Mesendoderm (in vitro differentiated cells): ENCODE measurements around the gene VSIG2.
"Not testable (repeated sequence)": the region's sequence is repeated elsewhere in the genome, so short reads cannot be mapped to it uniquely, and the experiment has no call there.

Experiments
- DNase-seq: peaks from one replicate; pipeline ENCODE4 v3.0.0; 2013
- H2AK5ac ChIP-seq: 2 replicates; pipeline ENCODE4 v1.6.1; 2013; ENCODE audit warnings: low read length, inconsistent platforms
- H2BK120ac ChIP-seq: 2 replicates; pipeline ENCODE4 v1.6.1; 2013; ENCODE audit warnings: low read depth, mild to moderate bottlenecking, low read length, moderate library complexity, mixed read lengths
- H2BK15ac ChIP-seq: replicated peaks from 2 replicates; pipeline ENCODE4 v1.6.1; 2013; ENCODE audit warnings: low read depth, mild to moderate bottlenecking, moderate library complexity
- H2BK5ac ChIP-seq: 2 replicates; pipeline ENCODE4 v1.6.1; 2013; ENCODE audit warnings: low read length, inconsistent platforms
- H3K18ac ChIP-seq: 2 replicates; pipeline ENCODE4 v1.6.1; 2013; ENCODE audit warnings: mild to moderate bottlenecking, low read length, mixed read lengths
- H3K23ac ChIP-seq: one replicate; pipeline ENCODE4 v1.6.1; 2013; ENCODE audit warnings: low read length
- H3K27ac ChIP-seq: 2 replicates; pipeline ENCODE4 v1.5.1; 2013; ENCODE audit warnings: low read depth, mild to moderate bottlenecking, inconsistent platforms, low read length, moderate library complexity
- H3K27me3 ChIP-seq: 2 replicates; pipeline ENCODE4 v1.6.1; 2013; ENCODE audit warnings: low read length, control low read depth, mild to moderate bottlenecking, inconsistent platforms; ENCODE audit not compliant: insufficient read depth, poor library complexity
- H3K36me3 ChIP-seq: 2 replicates; pipeline ENCODE4 v1.6.1; 2013; ENCODE audit warnings: low read length, inconsistent platforms; ENCODE audit not compliant: control insufficient read depth, insufficient read depth
- H3K4ac ChIP-seq: one replicate; pipeline ENCODE4 v1.6.1; 2013; ENCODE audit warnings: low read depth, mild to moderate bottlenecking, low read length, moderate library complexity
- H3K4me1 ChIP-seq: 2 replicates; pipeline ENCODE4 v1.6.1; 2013; ENCODE audit warnings: low read depth, low read length, inconsistent platforms; ENCODE audit not compliant: control insufficient read depth
- H3K4me2 ChIP-seq: 2 replicates; pipeline ENCODE4 v1.6.1; 2013; ENCODE audit warnings: low read length
- H3K4me3 ChIP-seq: 2 replicates; pipeline ENCODE4 v1.5.1; 2013; ENCODE audit warnings: mild to moderate bottlenecking, low read length
- H3K56ac ChIP-seq: one replicate; pipeline ENCODE4 v1.6.1; 2013; ENCODE audit warnings: low read length
- H3K79me1 ChIP-seq: 2 replicates; pipeline ENCODE4 v1.6.1; 2013; ENCODE audit warnings: low read length, inconsistent platforms
- H3K79me2 ChIP-seq: 2 replicates; pipeline ENCODE4 v1.6.1; 2013; ENCODE audit warnings: mild to moderate bottlenecking, low read length; ENCODE audit not compliant: control insufficient read depth, insufficient read depth
- H3K9ac ChIP-seq: 2 replicates; pipeline ENCODE4 v1.6.1; 2013; ENCODE audit warnings: low read length, inconsistent platforms
- H4K5ac ChIP-seq: one replicate; pipeline ENCODE4 v1.6.1; 2013; ENCODE audit warnings: low read length
- H4K8ac ChIP-seq: one replicate; pipeline ENCODE4 v1.6.1; 2013; ENCODE audit warnings: low read depth, mild to moderate bottlenecking, control low read depth, low read length, moderate library complexity
- WGBS: extraction: QIAGEN DNeasy Blood & Tissue Kit; methylation state at CpG from one replicate; pipeline ENCODE4 v1.1.7; 2013; ENCODE audit warnings: low lambda C conversion rate, missing lambda C conversion rate; ENCODE audit not compliant: insufficient coverage; ENCODE audit errors: extremely low coverage; 5-methylcytosine and 5-hydroxymethylcytosine counted together

VSIG2 gene

DNA sequence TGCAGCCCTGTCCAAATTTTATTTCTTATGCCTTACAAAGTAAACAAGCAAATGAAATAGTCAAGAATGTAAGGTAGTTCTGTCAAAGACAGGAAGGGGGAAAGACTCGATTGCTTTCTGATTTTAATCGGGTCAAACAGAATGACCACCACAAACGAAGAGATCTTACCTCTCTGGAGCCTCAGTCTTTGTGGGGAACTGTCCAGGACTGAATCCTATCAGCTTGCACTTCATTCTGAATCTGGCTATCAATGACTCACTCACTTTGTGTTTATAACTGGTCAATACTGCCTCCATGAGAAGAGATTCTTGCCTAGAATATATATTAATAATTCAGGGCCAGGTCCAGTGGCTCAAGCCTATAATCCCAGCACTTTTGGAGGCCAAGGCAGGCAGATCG is 30.9 kb upstream of the VSIG2 start:
- no peaks in the 10 kb centered on the region for H3K4me1 ChIP-seq

DNA sequence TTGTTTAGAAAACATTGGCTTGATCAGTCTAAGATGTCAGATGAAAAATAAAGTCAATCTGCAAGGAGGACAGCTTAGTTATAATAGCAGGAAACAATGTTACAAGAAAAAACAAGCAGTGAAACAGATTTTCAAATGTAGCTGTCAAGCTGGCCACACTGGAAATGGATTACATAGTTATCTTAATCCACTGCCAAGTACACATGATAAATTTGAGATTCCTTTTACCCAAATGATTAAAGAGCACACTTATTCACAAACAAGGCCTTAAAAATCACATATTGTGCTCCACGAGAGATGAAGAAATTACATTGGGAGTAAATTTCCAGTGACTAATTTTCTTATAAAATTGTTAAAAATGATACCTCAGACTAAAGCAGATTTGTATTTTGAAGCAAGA is 27.5 kb upstream of the VSIG2 start:
- peaks cover 2% of the 10 kb centered on the region for H3K36me3 ChIP-seq

More for the DNA sequence above, 30.9 kb upstream of the VSIG2 start:
- no peak overlapping the region for H3K27ac ChIP-seq
- H3K56ac ChIP-seq: no peak overlapping the region
- no peak overlapping the region for H2BK15ac ChIP-seq
- no peak overlapping the region for H3K18ac ChIP-seq
- H3K9ac ChIP-seq: no peak overlapping the region
- no peak overlapping the region for H3K23ac ChIP-seq
- peaks cover 8% of the 10 kb centered on the region for H3K79me1 ChIP-seq
- no CpG with 5 or more reads among the region's 4 CpGs for WGBS
- H4K5ac ChIP-seq: no peak overlapping the region
- H3K79me2 ChIP-seq: peaks cover 7% of the 10 kb centered on the region
- DNase-seq: no peak
- no peaks in the 10 kb centered on the region for H3K27me3 ChIP-seq
- no peak overlapping the region for H4K8ac ChIP-seq
- no peak overlapping the region for H3K4me2 ChIP-seq
- H3K36me3 ChIP-seq: no peaks in the 10 kb centered on the region
- no peak overlapping the region for H2AK5ac ChIP-seq
- no peak overlapping the region for H2BK5ac ChIP-seq
- no peak overlapping the region for H3K4ac ChIP-seq
- H3K4me3 ChIP-seq: no peak overlapping the region
- H2BK120ac ChIP-seq: no peak overlapping the region

DNA sequence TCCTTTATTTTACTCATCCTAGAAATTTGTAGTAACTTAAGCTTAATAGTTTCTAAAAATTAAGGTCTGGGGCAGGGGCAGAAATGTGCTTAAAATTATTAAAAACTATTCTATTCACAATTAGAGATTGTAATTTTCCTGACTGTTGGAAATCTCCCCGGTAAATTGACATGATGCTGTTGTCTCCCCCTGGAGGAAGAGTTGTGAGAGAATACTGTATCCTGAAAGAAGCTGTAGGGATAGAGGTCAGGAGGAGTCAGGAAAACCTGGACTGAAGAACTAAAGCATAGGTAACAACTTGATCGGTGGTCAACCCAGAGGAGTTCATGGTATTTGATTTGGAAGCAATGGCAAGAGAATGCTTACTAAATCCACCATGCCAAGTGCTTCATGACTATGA is 26.2 kb upstream of the VSIG2 start:
- Histone ChIP-seq H3K79me2 (peaks cover 8% of the 10 kb centered on the region), H3K4me2 (no peak overlapping the region), H4K8ac (no peak overlapping the region), H4K5ac (no peak overlapping the region), H3K18ac (no peak overlapping the region), H3K4ac (no peak overlapping the region), H3K9ac (no peak overlapping the region), H2BK15ac (no peak overlapping the region), H3K79me1 (peaks cover 8% of the 10 kb centered on the region), H2BK5ac (no peak overlapping the region), H3K27me3 (no peaks in the 10 kb centered on the region), H2AK5ac (no peak overlapping the region), H3K27ac (no peak overlapping the region), H3K4me3 (no peak overlapping the region), H3K23ac (no peak overlapping the region), H3K56ac (no peak overlapping the region), H3K36me3 (peaks cover 2% of the 10 kb centered on the region), H3K4me1 (no peaks in the 10 kb centered on the region), H2BK120ac (no peak overlapping the region)
- no CpG with 5 or more reads among the region's 2 CpGs for WGBS
- DNase-seq: peak; percentile 43

More for the DNA sequence above, 27.5 kb upstream of the VSIG2 start:
- H4K8ac ChIP-seq: no peak overlapping the region
- H2AK5ac ChIP-seq: no peak overlapping the region
- no peak overlapping the region for H3K23ac ChIP-seq
- no peak overlapping the region for H3K4me3 ChIP-seq
- no peak overlapping the region for H4K5ac ChIP-seq
- H3K18ac ChIP-seq: no peak overlapping the region
- peaks cover 10% of the 10 kb centered on the region for H3K79me2 ChIP-seq
- DNase-seq: no peak
- no peak overlapping the region for H2BK120ac ChIP-seq
- no peak overlapping the region for H3K4ac ChIP-seq
- WGBS: no CpG with 5 or more reads among the region's 1 CpG
- no peaks in the 10 kb centered on the region for H3K4me1 ChIP-seq
- no peak overlapping the region for H2BK5ac ChIP-seq
- no peak overlapping the region for H3K4me2 ChIP-seq
- no peaks in the 10 kb centered on the region for H3K27me3 ChIP-seq
- peaks cover 10% of the 10 kb centered on the region for H3K79me1 ChIP-seq
- H3K27ac ChIP-seq: no peak overlapping the region
- no peak overlapping the region for H3K9ac ChIP-seq
- H2BK15ac ChIP-seq: no peak overlapping the region
- H3K56ac ChIP-seq: no peak overlapping the region

DNA sequence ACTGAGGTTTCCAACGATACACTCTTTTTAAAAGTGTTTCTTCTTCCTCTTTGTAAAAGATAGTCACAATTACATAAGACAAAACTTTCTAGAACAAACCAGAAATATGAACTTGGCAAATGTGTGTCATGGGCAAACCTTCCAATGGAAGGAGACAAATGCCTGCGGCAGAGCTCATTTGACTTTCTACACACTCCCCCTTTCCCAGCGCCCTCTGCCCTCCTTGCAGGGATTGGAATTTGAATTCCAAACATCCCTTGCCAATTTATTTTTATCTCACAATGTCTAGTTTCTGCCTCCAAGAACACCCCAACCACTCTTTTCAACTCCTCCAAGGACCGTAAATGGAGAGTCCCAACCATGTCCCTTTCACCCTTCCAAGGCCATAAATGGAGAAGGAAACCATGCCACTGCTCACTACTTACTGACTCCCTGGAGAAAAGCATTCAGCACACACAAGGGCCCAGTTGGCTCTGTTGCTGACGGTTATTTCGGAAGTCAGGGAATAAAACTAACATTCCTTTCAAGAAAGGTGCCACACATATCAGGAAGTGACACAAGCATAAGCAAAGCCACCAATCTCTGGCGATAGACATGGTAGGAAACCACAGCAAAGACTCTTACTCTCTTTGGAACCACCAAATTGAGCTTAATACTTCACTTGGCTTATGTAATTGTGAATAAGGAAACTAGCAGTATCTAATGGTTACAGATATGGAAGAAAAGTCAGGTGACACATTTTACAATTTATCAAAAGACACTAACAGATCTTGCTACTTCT is 25.0 kb upstream of the VSIG2 start:
- H3K9ac ChIP-seq: no peak overlapping the region
- H3K4ac ChIP-seq: no peak overlapping the region
- H4K8ac ChIP-seq: no peak overlapping the region
- H3K4me3 ChIP-seq: no peak overlapping the region
- H3K4me2 ChIP-seq: no peak overlapping the region
- peaks cover 8% of the 10 kb centered on the region for H3K79me1 ChIP-seq
- no peak overlapping the region for H3K23ac ChIP-seq
- H2BK120ac ChIP-seq: no peak overlapping the region
- WGBS: no CpG with 5 or more reads among the region's 7 CpGs
- no peaks in the 10 kb centered on the region for H3K4me1 ChIP-seq
- peaks cover 2% of the 10 kb centered on the region for H3K36me3 ChIP-seq
- H2BK5ac ChIP-seq: no peak overlapping the region
- no peak overlapping the region for H3K56ac ChIP-seq
- DNase-seq: no peak
- H2AK5ac ChIP-seq: no peak overlapping the region
- peaks cover 8% of the 10 kb centered on the region for H3K79me2 ChIP-seq
- no peak overlapping the region for H2BK15ac ChIP-seq
- no peak overlapping the region for H3K18ac ChIP-seq
- no peak overlapping the region for H4K5ac ChIP-seq
- no peak overlapping the region for H3K27ac ChIP-seq
- H3K27me3 ChIP-seq: no peaks in the 10 kb centered on the region

DNA sequence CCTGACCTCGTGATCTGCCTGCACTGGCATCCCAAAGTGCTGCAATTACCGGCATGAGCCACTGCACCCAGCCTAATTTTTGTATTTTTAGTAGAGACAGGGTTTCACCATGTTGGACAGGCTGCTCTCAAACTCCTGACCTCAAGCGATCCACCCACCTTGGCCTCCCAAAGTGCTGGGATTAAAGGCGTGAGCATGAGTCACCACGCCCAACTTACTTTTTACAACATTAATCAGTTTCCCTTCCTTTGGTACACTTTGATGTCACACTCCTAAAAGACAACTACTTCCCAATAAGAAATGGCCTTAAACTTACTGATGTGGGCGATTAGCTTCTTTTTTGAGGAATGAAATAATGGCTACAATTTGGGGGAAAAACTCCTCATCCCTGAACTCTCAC is 18.9 kb upstream of the VSIG2 start:
- not testable (repeated sequence) for H2BK5ac ChIP-seq, H2AK5ac ChIP-seq, H3K18ac ChIP-seq, H4K8ac ChIP-seq, H3K79me1 ChIP-seq, H3K4ac ChIP-seq, H4K5ac ChIP-seq, H3K36me3 ChIP-seq, H2BK120ac ChIP-seq, DNase-seq, H3K9ac ChIP-seq, H3K4me2 ChIP-seq, H3K4me3 ChIP-seq, H3K56ac ChIP-seq, H3K27ac ChIP-seq, H2BK15ac ChIP-seq, H3K23ac ChIP-seq, H3K79me2 ChIP-seq, H3K27me3 ChIP-seq, H3K4me1 ChIP-seq
- no CpG with 5 or more reads among the region's 6 CpGs for WGBS
